ENCODE data around the gene GSS. TPM values are rescaled to one million over a fixed set of nuclear protein-coding genes. Genes with fewer than 3 reads are reported as not detected.

GSS gene
- total and polyA plus RNA-seq, 2 of the 8 experiments (the other 6 are each of a cell fraction or from before 2014, with no cell fraction given): 34.6 to 43.2 TPM

- Histone ChIP-seq H2BK5ac (ENCODE audit: low read depth, low read length) (no peak overlapping the region), H3K27ac (ENCODE audit: low read depth, low read length) (no peak overlapping the region), H2BK120ac (replicated peaks; ENCODE audit: low read depth, low read length) (no peak overlapping the region), H3K4me2 (ENCODE audit: insufficient read depth in 1 of 2, low read depth in 2 of 2, low read length in 2 of 2) (no peak overlapping the region), H3K23ac (ENCODE audit: insufficient read length) (no peak overlapping the region), H3K79me2 (ENCODE audit: control insufficient read depth in 1 of 2, insufficient read depth in 2 of 2, low read length in 2 of 2) (no peaks in the 10 kb centered on the region), H2BK15ac (ENCODE audit: low read length) (no peak overlapping the region), H3K23me2 (ENCODE audit: low read depth, low read length) (no peaks in the 10 kb centered on the region; the same call in 1 of the 2 replicates), H3K4ac (replicated peaks; ENCODE audit: insufficient read length, low read depth, low read length) (no peak overlapping the region), H3K4me1 (replicated peaks in 1 of 4; ENCODE audit: control insufficient read depth in 3 of 4, insufficient read depth in 4 of 4, low read length in 3 of 4) (no peaks in the 10 kb centered on the region), H2AK5ac (ENCODE audit: low read depth, low read length) (no peak overlapping the region), H3K9me3 (ENCODE audit: insufficient read depth in 2 of 2, low read depth in 1 of 2, low read length in 1 of 2) (peaks cover 2 to 4% of the 10 kb centered on the region in 2 experiments; a peak in 2 of 4 replicates), H4K8ac (ENCODE audit: extremely low read depth, insufficient read depth, low read length) (no peak overlapping the region), H2AFZ (ENCODE audit: low read length) (no peak overlapping the region), H4K91ac (replicated peaks; ENCODE audit: insufficient read length, low read length) (no peak overlapping the region), H3K4me3 (ENCODE audit: extremely low read depth in 1 of 4, insufficient read depth in 2 of 4, low read depth in 3 of 4, low read length in 4 of 4) (no peak overlapping the region), H4K20me1 (replicated peaks in 1 of 2; ENCODE audit: control insufficient read depth in 1 of 2, insufficient read depth in 2 of 2, low read length in 2 of 2) (peaks cover 0 to 4% of the 10 kb centered on the region in 2 experiments), H4K5ac (ENCODE audit: insufficient read length, low read depth, low read length) (no peak overlapping the region), H3K27me3 (replicated peaks in 1 of 4; ENCODE audit: control insufficient read depth in 3 of 4, extremely low read depth in 1 of 4, insufficient read depth in 3 of 4, low read length in 3 of 4) (no peaks in the 10 kb centered on the region), H3K36me3 (ENCODE audit: control insufficient read depth in 2 of 4, insufficient read depth in 4 of 4, low read length in 3 of 4) (peaks cover 0 to 12% (median under 1%) of the 10 kb centered on the region in 4 experiments; a peak in 4 of 8 replicates), H3K9ac (replicated peaks in 1 of 4; ENCODE audit: extremely low read depth in 1 of 4, low read depth in 3 of 4, low read length in 3 of 4) (no peak overlapping the region), H2BK12ac (ENCODE audit: low read depth, low read length) (no peak overlapping the region), H3K56ac (replicated peaks; ENCODE audit: insufficient read length, low read depth, low read length) (no peak overlapping the region), H3K18ac (ENCODE audit: extremely low read depth, low read length) (no peak overlapping the region), H3K79me1 (ENCODE audit: low read depth, low read length) (no peaks in the 10 kb centered on the region; the same call in 1 of the 2 replicates), H2BK20ac (ENCODE audit: low read length) (no peak overlapping the region), H3K14ac (ENCODE audit: insufficient read length) (no peak overlapping the region)
- 90% methylated on average over 2 of the region's 2 CpGs; no CpG with 5 or more reads in 1 of the 2 experiments for WGBS, 2 experiments (ENCODE audit: extremely low coverage in 1 of 2, insufficient coverage in 1 of 2, insufficient read length in 1 of 2, insufficient replicate concordance in 2 of 2, low coverage in 1 of 2, low lambda C conversion rate in 2 of 2, missing lambda C conversion rate in 1 of 2)
- no peak for FAIRE-seq
- no peak for DNase-seq (ENCODE audit: low read depth in 1 of 2, low spot score in 2 of 2)
- POLR2A ChIA-PET (ENCODE audit: partially characterized antibody): no interaction called here
- CTCF ChIA-PET (ENCODE audit: partially characterized antibody): interaction anchor here (1.3 kb wide), 1 partner anchor 48 kb away, joined by 3 read pairs; no protein-coding TSS in a partner anchor
- TF ChIP-seq RBBP5 (IDR thresholded peaks at IDR 0.05; ENCODE audit: borderline replicate concordance, low read depth, low read length) (no peak), TAF1 (IDR thresholded peaks at IDR 0.05; ENCODE audit: low read depth, low read length) (no peak), SUZ12 (IDR thresholded peaks at IDR 0.05; ENCODE audit: low read length) (no peak), RAD21 (IDR thresholded peaks at IDR 0.05 in 1 of 2, conservative IDR thresholded peaks at IDR 0.05 in 1 of 2; ENCODE audit: low read depth in 2 of 2, low read length in 2 of 2) (no peak), POLR2A (IDR thresholded peaks at IDR 0.05; ENCODE audit: control extremely low read depth in 1 of 2, low read depth in 2 of 2, low read length in 2 of 2) (no peak), TEAD4 (IDR thresholded peaks at IDR 0.05; ENCODE audit: low read depth, low read length) (no peak), TCF12 (IDR thresholded peaks at IDR 0.05; ENCODE audit: low read depth, low read length) (no peak), ATF3 (IDR thresholded peaks at IDR 0.05; ENCODE audit: insufficient read depth, low read depth, low read length) (no peak)
- TF ChIP-seq, protein P1, sequence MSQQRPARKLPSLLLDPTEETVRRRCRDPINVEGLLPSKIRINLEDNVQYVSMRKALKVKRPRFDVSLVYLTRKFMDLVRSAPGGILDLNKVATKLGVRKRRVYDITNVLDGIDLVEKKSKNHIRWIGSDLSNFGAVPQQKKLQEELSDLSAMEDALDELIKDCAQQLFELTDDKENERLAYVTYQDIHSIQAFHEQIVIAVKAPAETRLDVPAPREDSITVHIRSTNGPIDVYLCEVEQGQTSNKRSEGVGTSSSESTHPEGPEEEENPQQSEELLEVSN (IDR thresholded peaks at IDR 0.05): no peak
- TF ChIP-seq, protein P2, sequence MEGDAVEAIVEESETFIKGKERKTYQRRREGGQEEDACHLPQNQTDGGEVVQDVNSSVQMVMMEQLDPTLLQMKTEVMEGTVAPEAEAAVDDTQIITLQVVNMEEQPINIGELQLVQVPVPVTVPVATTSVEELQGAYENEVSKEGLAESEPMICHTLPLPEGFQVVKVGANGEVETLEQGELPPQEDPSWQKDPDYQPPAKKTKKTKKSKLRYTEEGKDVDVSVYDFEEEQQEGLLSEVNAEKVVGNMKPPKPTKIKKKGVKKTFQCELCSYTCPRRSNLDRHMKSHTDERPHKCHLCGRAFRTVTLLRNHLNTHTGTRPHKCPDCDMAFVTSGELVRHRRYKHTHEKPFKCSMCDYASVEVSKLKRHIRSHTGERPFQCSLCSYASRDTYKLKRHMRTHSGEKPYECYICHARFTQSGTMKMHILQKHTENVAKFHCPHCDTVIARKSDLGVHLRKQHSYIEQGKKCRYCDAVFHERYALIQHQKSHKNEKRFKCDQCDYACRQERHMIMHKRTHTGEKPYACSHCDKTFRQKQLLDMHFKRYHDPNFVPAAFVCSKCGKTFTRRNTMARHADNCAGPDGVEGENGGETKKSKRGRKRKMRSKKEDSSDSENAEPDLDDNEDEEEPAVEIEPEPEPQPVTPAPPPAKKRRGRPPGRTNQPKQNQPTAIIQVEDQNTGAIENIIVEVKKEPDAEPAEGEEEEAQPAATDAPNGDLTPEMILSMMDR (IDR thresholded peaks at IDR 0.05; ENCODE audit: control extremely low read depth in 1 of 3, insufficient read depth in 1 of 3, low read depth in 1 of 3, low read length in 3 of 3): no peak
Observed at GRCh38 chr20:34923414-34923813, 32.2 kb downstream of the GSS start.

All from H1 (cell line).